ENCODE measurements around the gene SRD5A3. TPM values are rescaled to one million over a fixed set of nuclear protein-coding genes. Genes with fewer than 3 reads are reported as not detected.

The SRD5A3 gene
- total RNA-seq, 1 donor, result 13.0 TPM

DNA sequence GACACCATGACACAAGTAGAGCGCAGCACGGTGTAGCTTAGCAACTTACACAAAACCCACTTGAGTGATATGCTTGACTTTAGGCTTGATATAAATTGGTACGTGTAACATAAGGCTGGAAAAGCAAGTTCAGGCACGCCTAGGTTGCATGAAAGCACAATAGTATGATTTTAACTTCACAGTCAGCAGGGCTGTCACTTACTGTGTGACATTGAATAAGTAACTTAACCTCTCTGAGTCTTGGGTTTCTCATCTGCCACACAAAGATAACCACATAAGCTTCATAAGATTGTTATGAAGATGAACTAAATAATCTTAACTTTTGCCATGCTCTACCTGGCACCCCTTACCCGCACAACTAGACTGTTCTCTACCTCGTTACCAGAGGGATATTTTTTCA, 9.5 kb downstream of the SRD5A3 start:
- Histone ChIP-seq H3K79me2 (ENCODE audit: insufficient read depth, low read length) (no peaks in the 10 kb centered on the region), H3K9me3 (ENCODE audit: low read depth, low read length) (no peaks in the 10 kb centered on the region), H3K4me2 (ENCODE audit: insufficient read depth, low read length) (no peak overlapping the region), H3K4me1 (ENCODE audit: insufficient read depth, low read length) (peaks cover 23% of the 10 kb centered on the region), H3K27me3 (ENCODE audit: insufficient read depth, low read length) (no peaks in the 10 kb centered on the region), H2AFZ (ENCODE audit: low read length) (no peak overlapping the region), H4K20me1 (ENCODE audit: insufficient read depth, low read length) (no peaks in the 10 kb centered on the region), H3K4me3 (ENCODE audit: insufficient read depth, low read length) (no peak overlapping the region), H3K27ac (ENCODE audit: low read depth, low read length) (no peak overlapping the region), H3K36me3 (ENCODE audit: insufficient read depth, low read length) (no peaks in the 10 kb centered on the region)
- TF ChIP-seq, protein P1, sequence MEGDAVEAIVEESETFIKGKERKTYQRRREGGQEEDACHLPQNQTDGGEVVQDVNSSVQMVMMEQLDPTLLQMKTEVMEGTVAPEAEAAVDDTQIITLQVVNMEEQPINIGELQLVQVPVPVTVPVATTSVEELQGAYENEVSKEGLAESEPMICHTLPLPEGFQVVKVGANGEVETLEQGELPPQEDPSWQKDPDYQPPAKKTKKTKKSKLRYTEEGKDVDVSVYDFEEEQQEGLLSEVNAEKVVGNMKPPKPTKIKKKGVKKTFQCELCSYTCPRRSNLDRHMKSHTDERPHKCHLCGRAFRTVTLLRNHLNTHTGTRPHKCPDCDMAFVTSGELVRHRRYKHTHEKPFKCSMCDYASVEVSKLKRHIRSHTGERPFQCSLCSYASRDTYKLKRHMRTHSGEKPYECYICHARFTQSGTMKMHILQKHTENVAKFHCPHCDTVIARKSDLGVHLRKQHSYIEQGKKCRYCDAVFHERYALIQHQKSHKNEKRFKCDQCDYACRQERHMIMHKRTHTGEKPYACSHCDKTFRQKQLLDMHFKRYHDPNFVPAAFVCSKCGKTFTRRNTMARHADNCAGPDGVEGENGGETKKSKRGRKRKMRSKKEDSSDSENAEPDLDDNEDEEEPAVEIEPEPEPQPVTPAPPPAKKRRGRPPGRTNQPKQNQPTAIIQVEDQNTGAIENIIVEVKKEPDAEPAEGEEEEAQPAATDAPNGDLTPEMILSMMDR (IDR thresholded peaks at IDR 0.05; ENCODE audit: extremely low read depth, low read depth, low read length), result no peak
- peak; percentile 36 for DNase-seq (ENCODE audit: insufficient read length, low spot score, missing footprints)

DNA sequence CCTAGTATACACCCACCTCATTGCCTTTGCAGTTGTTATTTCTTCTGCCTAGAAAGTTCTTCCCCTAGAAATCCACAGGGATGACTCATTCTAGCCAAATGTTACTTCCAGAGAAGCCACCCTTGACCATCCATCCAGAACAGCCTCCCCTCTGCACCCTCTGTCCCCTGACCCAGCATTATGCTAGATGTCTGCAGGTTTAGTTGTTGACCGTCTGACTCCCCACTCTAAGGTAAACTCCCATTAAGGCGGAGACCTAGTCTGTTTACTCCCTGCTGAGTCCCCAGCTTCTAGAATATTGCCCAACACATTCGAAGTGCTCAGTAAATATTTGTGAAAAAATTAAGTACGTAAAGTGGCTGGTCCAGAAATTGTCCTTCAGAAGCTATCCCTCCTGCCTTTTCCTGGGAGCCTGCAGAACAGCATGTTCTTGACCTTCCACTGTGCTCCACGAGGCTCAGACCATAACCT, 11.0 kb downstream of the SRD5A3 start:
- Histone ChIP-seq H3K36me3 (ENCODE audit: insufficient read depth, low read length) (no peaks in the 10 kb centered on the region), H3K4me1 (ENCODE audit: insufficient read depth, low read length) (peaks cover 20% of the 10 kb centered on the region), H3K79me2 (ENCODE audit: insufficient read depth, low read length) (no peaks in the 10 kb centered on the region), H3K4me2 (ENCODE audit: insufficient read depth, low read length) (no peak overlapping the region), H3K4me3 (ENCODE audit: insufficient read depth, low read length) (no peak overlapping the region), H3K9me3 (ENCODE audit: low read depth, low read length) (no peaks in the 10 kb centered on the region), H2AFZ (ENCODE audit: low read length) (no peak overlapping the region), H4K20me1 (ENCODE audit: insufficient read depth, low read length) (no peaks in the 10 kb centered on the region), H3K27me3 (ENCODE audit: insufficient read depth, low read length) (no peaks in the 10 kb centered on the region), H3K27ac (ENCODE audit: low read depth, low read length) (no peak overlapping the region)
- peak; percentile 89 for DNase-seq (ENCODE audit: insufficient read length, low spot score, missing footprints)
- TF ChIP-seq, protein P1 (IDR thresholded peaks at IDR 0.05; ENCODE audit: extremely low read depth, low read depth, low read length), result no peak

DNA sequence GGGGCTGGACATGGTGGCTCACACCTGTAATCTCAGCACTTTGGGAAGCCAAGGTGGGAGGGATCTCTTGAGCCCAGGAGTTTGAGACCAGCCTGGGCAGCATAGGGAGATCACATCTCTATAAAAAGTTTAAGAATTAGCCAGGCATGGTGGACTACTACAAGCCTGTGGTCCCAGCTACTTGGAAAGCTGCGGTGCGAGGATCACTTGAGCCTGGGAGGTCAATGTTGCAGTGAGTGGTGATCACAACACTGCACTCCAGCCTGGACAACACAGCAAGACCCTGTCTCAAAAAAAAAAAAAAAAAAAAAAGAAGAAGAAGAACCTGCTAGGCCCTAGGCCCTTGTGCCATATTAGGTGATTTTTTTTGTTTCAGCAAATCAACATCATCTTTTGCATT, 12.2 kb downstream of the SRD5A3 start:
- H3K4me2 ChIP-seq (ENCODE audit: insufficient read depth, low read length), result peak overlapping the region; percentile 74
- no peak overlapping the region for H3K4me3 ChIP-seq (ENCODE audit: insufficient read depth, low read length)
- H3K27me3 ChIP-seq (ENCODE audit: insufficient read depth, low read length), result no peaks in the 10 kb centered on the region
- DNase-seq (ENCODE audit: insufficient read length, low spot score, missing footprints), result no peak
- no peaks in the 10 kb centered on the region for H4K20me1 ChIP-seq (ENCODE audit: insufficient read depth, low read length)
- H2AFZ ChIP-seq (ENCODE audit: low read length), result no peak overlapping the region
- H3K27ac ChIP-seq (ENCODE audit: low read depth, low read length), result peak overlapping the region; percentile 47
- TF ChIP-seq, protein P1 (IDR thresholded peaks at IDR 0.05; ENCODE audit: extremely low read depth, low read depth, low read length), result no peak
- peaks cover 20% of the 10 kb centered on the region for H3K4me1 ChIP-seq (ENCODE audit: insufficient read depth, low read length)
- no peaks in the 10 kb centered on the region for H3K36me3 ChIP-seq (ENCODE audit: insufficient read depth, low read length)
- H3K9me3 ChIP-seq (ENCODE audit: low read depth, low read length), result no peaks in the 10 kb centered on the region
- no peaks in the 10 kb centered on the region for H3K79me2 ChIP-seq (ENCODE audit: insufficient read depth, low read length)

DNA sequence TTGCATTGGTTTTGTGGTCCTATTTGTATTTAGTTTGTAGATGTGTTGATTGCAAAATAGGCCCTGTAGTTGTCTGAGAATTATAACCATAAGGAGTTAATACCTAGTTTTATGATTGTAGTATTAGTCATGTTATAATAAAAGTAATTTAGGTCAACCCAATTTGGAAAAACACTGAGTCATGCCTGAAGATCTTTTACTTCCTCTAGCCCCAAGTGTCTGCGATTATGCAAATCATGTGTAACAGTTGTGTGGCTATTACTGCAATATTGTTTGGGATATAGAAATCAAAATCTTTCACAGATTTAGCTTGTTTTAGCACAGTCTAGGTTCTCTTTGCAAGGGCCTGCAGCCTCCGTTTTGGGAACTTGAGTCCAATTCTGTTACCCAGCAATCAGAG, 12.6 kb downstream of the SRD5A3 start:
- Histone ChIP-seq H3K4me1 (ENCODE audit: insufficient read depth, low read length) (peaks cover 20% of the 10 kb centered on the region), H3K27ac (ENCODE audit: low read depth, low read length) (peak overlapping the region; percentile 82), H3K36me3 (ENCODE audit: insufficient read depth, low read length) (no peaks in the 10 kb centered on the region), H3K4me3 (ENCODE audit: insufficient read depth, low read length) (no peak overlapping the region), H3K79me2 (ENCODE audit: insufficient read depth, low read length) (no peaks in the 10 kb centered on the region), H2AFZ (ENCODE audit: low read length) (peak overlapping the region; percentile 65), H3K9me3 (ENCODE audit: low read depth, low read length) (no peaks in the 10 kb centered on the region), H4K20me1 (ENCODE audit: insufficient read depth, low read length) (no peaks in the 10 kb centered on the region), H3K4me2 (ENCODE audit: insufficient read depth, low read length) (peak overlapping the region; percentile 74), H3K27me3 (ENCODE audit: insufficient read depth, low read length) (no peaks in the 10 kb centered on the region)
- TF ChIP-seq, protein P1 (IDR thresholded peaks at IDR 0.05; ENCODE audit: extremely low read depth, low read depth, low read length), result no peak
- peak; percentile 87 for DNase-seq (ENCODE audit: insufficient read length, low spot score, missing footprints)

Measured in osteoblast (primary cell).